Fibroblast of lung (primary cell): Measurements from ENCODE around the gene CENPP. TPM values are rescaled to one million over a fixed set of nuclear protein-coding genes. Genes with fewer than 3 reads are reported as not detected.

Source experiments
- DNase-seq, 2 donors: peaks; one replicate each; pipeline versions ENCODE4 v3.0.0 to v3.0.0-alpha.2; 2010; ENCODE audit warnings: low read depth in 2 of 2
- H2AFZ ChIP-seq: 2 replicates; pipeline ENCODE4 v1.5.1; 2012; ENCODE audit warnings: low read length, control low read depth, inconsistent platforms
- H3K27ac ChIP-seq: 2 replicates; pipeline ENCODE4 v1.5.1; 2011; ENCODE audit warnings: low read length, control low read depth; ENCODE audit not compliant: insufficient read depth
- H3K27me3 ChIP-seq: 2 replicates; pipeline ENCODE4 v1.5.1; 2011; ENCODE audit warnings: mild to moderate bottlenecking, low read length; ENCODE audit not compliant: control insufficient read depth, insufficient read depth
- H3K36me3 ChIP-seq: 2 replicates; pipeline ENCODE4 v1.5.1; 2011; ENCODE audit warnings: low read length; ENCODE audit not compliant: control insufficient read depth, insufficient read depth
- H3K4me1 ChIP-seq: 2 replicates; pipeline ENCODE4 v1.5.1; 2011; ENCODE audit warnings: low read length; ENCODE audit not compliant: control insufficient read depth, insufficient read depth; ENCODE audit errors: extremely low read depth
- H3K4me2 ChIP-seq: 2 replicates; pipeline ENCODE4 v1.5.1; 2011; ENCODE audit warnings: low read length, control low read depth; ENCODE audit not compliant: insufficient read depth; ENCODE audit errors: extremely low read depth
- H3K4me3 ChIP-seq, 4 experiments: fragments of 200-600 bp in 1 of 4; sonication (generic) in 1 of 4; replicated peaks in 1 of 4; 2 replicates each; pipeline ENCODE4 v1.5.1; 2011 to 2016; ENCODE audit warnings: low read length in 4 of 4, low read depth in 3 of 4, mild to moderate bottlenecking in 3 of 4, control low read depth in 2 of 4, inconsistent platforms in 1 of 4, mixed read lengths in 1 of 4; ENCODE audit not compliant: insufficient read depth in 1 of 4; ENCODE audit errors: control extremely low read depth in 1 of 4
- H3K79me2 ChIP-seq: 2 replicates; pipeline ENCODE4 v1.5.1; 2012; ENCODE audit warnings: mild to moderate bottlenecking, low read length, inconsistent platforms; ENCODE audit not compliant: control insufficient read depth, insufficient read depth
- H3K9ac ChIP-seq: 2 replicates; pipeline ENCODE4 v1.5.1; 2011; ENCODE audit warnings: mild to moderate bottlenecking, low read length, control low read depth; ENCODE audit not compliant: insufficient read depth
- H3K9me3 ChIP-seq: 2 replicates; pipeline ENCODE4 v1.5.1; 2012; ENCODE audit warnings: low read depth, low read length; ENCODE audit not compliant: control insufficient read depth, insufficient read depth
- H4K20me1 ChIP-seq: 2 replicates; pipeline ENCODE4 v1.5.1; 2011; ENCODE audit warnings: low read length; ENCODE audit not compliant: control insufficient read depth, insufficient read depth; ENCODE audit errors: extremely low read depth
- EZH2 ChIP-seq: IDR thresholded peaks from 2 replicates; pipeline ENCODE4 v1.5.1; 2012; ENCODE audit warnings: low read length, control low read depth, mild to moderate bottlenecking; ENCODE audit errors: missing control alignments
- polyA plus RNA-seq, 2 donors: library from polyadenylated mRNA; depleted of rRNA in 1 of 2; stranded (reverse) in 1 of 2; unstranded in 1 of 2; fragments of >200 nt; gene quantifications; 2 replicates each; pipeline ENCODE4 v1.2.1, GENCODE V29; 2011 to 2012; ENCODE audit warnings: missing spikeins in 1 of 2
- total RNA-seq: library from RNA; depleted of rRNA; stranded (reverse); fragments of >200 nt; gene quantifications from 2 replicates; pipeline ENCODE4 v1.2.1, GENCODE V29; 2014
- TF ChIP-seq, protein P1 (sequence below), 2 donors: IDR thresholded peaks in 1 of 2; conservative IDR thresholded peaks in 1 of 2; 1 replicate in 1 of 2; 2 replicates in 1 of 2; pipeline ENCODE4 v1.5.1; 2011 to 2012; ENCODE audit warnings: low read length in 2 of 2, control low read depth in 1 of 2, inconsistent platforms in 1 of 2, low read depth in 1 of 2, mild to moderate bottlenecking in 1 of 2

Gene CENPP
- total and polyA plus RNA-seq, 2 donors (not counting 1 experiment from before 2014, with no cell fraction given): 1.7 to 2.4 TPM

DNA sequence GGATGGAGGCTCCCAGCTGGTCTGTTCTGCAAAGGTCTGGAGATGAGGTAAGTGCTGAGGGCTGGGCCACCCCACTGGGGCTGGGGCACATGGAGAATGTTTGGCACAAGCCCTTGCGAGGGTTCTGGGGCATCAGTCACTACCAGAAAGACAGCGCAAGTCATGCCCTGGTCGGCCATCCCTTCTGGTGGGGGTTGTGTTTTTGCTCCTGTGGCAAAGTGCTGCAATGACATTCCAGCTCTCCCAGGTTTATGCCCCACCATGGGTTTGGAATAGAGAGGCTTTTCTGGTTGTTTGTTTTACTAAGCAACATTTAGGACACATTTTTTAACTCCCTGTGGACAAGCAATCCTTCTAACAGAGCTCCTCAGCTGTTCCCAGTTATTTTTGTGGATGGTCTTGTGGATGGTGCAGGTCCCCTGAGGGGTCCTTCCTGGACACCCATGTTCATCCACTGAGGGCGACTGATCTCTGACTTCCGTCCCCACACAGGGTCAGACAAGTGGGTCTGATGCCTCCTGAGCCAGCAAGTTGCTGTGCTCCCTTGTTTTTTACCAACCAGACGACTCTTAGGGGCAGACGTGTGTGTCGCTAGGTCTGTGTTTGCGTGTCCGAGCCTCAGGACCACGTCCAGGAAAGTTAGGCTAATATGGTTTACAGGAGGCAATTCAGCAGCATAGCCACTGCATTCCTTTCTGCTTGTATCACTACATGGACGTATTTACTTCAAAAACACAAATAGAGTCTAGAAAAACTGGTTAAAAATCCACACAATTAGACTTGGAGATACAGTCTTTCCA is 274.9 kb downstream of the CENPP start:
- Histone ChIP-seq H3K9me3 (no peaks in the 10 kb centered on the region), H3K27ac (peak overlapping the region; percentile 52), H3K4me3 (no peak overlapping the region), H3K36me3 (no peaks in the 10 kb centered on the region), H3K4me1 (peaks cover 17% of the 10 kb centered on the region), H3K27me3 (no peaks in the 10 kb centered on the region), H2AFZ (peak overlapping the region; percentile 18), H3K79me2 (no peaks in the 10 kb centered on the region), H4K20me1 (no peaks in the 10 kb centered on the region), H3K4me2 (peak overlapping the region; percentile 56), H3K9ac (no peak overlapping the region)
- DNase-seq: peak; percentile 55 to 87
- TF ChIP-seq EZH2: no peak
- TF ChIP-seq, protein P1, sequence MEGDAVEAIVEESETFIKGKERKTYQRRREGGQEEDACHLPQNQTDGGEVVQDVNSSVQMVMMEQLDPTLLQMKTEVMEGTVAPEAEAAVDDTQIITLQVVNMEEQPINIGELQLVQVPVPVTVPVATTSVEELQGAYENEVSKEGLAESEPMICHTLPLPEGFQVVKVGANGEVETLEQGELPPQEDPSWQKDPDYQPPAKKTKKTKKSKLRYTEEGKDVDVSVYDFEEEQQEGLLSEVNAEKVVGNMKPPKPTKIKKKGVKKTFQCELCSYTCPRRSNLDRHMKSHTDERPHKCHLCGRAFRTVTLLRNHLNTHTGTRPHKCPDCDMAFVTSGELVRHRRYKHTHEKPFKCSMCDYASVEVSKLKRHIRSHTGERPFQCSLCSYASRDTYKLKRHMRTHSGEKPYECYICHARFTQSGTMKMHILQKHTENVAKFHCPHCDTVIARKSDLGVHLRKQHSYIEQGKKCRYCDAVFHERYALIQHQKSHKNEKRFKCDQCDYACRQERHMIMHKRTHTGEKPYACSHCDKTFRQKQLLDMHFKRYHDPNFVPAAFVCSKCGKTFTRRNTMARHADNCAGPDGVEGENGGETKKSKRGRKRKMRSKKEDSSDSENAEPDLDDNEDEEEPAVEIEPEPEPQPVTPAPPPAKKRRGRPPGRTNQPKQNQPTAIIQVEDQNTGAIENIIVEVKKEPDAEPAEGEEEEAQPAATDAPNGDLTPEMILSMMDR (conservative IDR thresholded peaks at IDR 0.05 in 1 of 2, IDR thresholded peaks at IDR 0.05 in 1 of 2; ENCODE audit: low read depth in 1 of 2, low read length in 2 of 2): no peak

- no peaks in the 10 kb centered on the region for H3K79me2 ChIP-seq
- H2AFZ ChIP-seq: peak overlapping the region; percentile 16
- H3K9ac ChIP-seq: no peak overlapping the region
- H3K27me3 ChIP-seq: no peaks in the 10 kb centered on the region
- no peaks in the 10 kb centered on the region for H3K9me3 ChIP-seq
- H3K4me3 ChIP-seq: no peak overlapping the region
- H3K27ac ChIP-seq: no peak overlapping the region
- H3K4me1 ChIP-seq: peaks cover 17% of the 10 kb centered on the region
- H3K36me3 ChIP-seq: no peaks in the 10 kb centered on the region
- no peak overlapping the region for H3K4me2 ChIP-seq
- DNase-seq: no peak
- H4K20me1 ChIP-seq: no peaks in the 10 kb centered on the region
- TF ChIP-seq EZH2: no peak
- TF ChIP-seq, protein P1 (conservative IDR thresholded peaks at IDR 0.05 in 1 of 2, IDR thresholded peaks at IDR 0.05 in 1 of 2; ENCODE audit: low read depth in 1 of 2, low read length in 2 of 2): no peak
Observed at GRCh38 chr9:92601451-92601850, 275.7 kb downstream of the CENPP start.

- no peak for DNase-seq
- Histone ChIP-seq H3K4me3 (no peak overlapping the region), H3K27me3 (no peaks in the 10 kb centered on the region), H3K79me2 (no peaks in the 10 kb centered on the region), H2AFZ (no peak overlapping the region), H3K9ac (no peak overlapping the region), H3K27ac (no peak overlapping the region), H4K20me1 (no peaks in the 10 kb centered on the region), H3K4me2 (no peak overlapping the region), H3K36me3 (no peaks in the 10 kb centered on the region), H3K4me1 (peaks cover 19% of the 10 kb centered on the region), H3K9me3 (no peaks in the 10 kb centered on the region)
- TF ChIP-seq, protein P1 (conservative IDR thresholded peaks at IDR 0.05 in 1 of 2, IDR thresholded peaks at IDR 0.05 in 1 of 2; ENCODE audit: low read depth in 1 of 2, low read length in 2 of 2): no peak
- no peak for TF ChIP-seq EZH2
Observed at GRCh38 chr9:92602413-92602812, 276.7 kb downstream of the CENPP start.
